ENCODE measurements around the gene SYDE1.

SYDE1 gene

DNA sequence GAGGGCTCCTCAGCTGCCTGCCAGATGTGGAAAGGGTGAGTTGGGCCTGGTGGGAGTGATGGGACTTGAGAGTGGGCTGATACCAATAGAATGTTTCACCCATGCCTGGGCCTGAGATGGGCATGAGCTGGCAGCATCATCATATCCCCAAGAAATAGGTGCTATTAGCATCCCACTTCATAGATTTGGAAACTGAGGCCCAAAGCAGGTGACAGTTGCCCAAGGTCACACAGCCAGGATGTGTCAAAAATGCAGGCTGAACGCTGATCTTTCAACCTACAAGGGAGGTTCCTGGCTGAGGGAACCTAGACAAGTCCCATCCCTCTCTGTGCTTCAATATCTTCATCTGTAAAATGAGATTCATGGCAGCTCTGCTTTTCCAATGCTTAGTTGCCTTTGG lies 4.6 kb downstream of the SYDE1 start:
- no peak overlapping the region for H2AFZ ChIP-seq (ENCODE audit: low read length)
- H3K4me3 ChIP-seq (ENCODE audit: low read length) = no peak overlapping the region
- H3K4me1 ChIP-seq (ENCODE audit: low read length) = no peaks in the 10 kb centered on the region
- peaks cover 39% of the 10 kb centered on the region for H3K27me3 ChIP-seq (replicated peaks; ENCODE audit: insufficient read depth, low read length)
- H3K9me3 ChIP-seq (replicated peaks; ENCODE audit: insufficient read depth, low read length) = no peaks in the 10 kb centered on the region
- H3K79me2 ChIP-seq (ENCODE audit: low read length) = no peaks in the 10 kb centered on the region
- no peak for TF ChIP-seq EZH2phosphoT487 (IDR thresholded peaks at IDR 0.05; ENCODE audit: low read length)
- TF ChIP-seq, protein P1, sequence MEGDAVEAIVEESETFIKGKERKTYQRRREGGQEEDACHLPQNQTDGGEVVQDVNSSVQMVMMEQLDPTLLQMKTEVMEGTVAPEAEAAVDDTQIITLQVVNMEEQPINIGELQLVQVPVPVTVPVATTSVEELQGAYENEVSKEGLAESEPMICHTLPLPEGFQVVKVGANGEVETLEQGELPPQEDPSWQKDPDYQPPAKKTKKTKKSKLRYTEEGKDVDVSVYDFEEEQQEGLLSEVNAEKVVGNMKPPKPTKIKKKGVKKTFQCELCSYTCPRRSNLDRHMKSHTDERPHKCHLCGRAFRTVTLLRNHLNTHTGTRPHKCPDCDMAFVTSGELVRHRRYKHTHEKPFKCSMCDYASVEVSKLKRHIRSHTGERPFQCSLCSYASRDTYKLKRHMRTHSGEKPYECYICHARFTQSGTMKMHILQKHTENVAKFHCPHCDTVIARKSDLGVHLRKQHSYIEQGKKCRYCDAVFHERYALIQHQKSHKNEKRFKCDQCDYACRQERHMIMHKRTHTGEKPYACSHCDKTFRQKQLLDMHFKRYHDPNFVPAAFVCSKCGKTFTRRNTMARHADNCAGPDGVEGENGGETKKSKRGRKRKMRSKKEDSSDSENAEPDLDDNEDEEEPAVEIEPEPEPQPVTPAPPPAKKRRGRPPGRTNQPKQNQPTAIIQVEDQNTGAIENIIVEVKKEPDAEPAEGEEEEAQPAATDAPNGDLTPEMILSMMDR (IDR thresholded peaks at IDR 0.05; ENCODE audit: low read length) = no peak
- TF ChIP-seq EZH2 (optimal IDR thresholded peaks at IDR 0.05; ENCODE audit: low read depth, low read length) = no peak
- no peak overlapping the region for H3K27ac ChIP-seq (ENCODE audit: low read length)
- no peaks in the 10 kb centered on the region for H4K20me1 ChIP-seq (ENCODE audit: insufficient read depth, low read length)
- no peaks in the 10 kb centered on the region for H3F3A ChIP-seq (ENCODE audit: insufficient read depth, low read length)
- DNase-seq = no peak
- H3K36me3 ChIP-seq (replicated peaks; ENCODE audit: insufficient read depth, low read length) = no peaks in the 10 kb centered on the region
- no peak overlapping the region for H3K9ac ChIP-seq (ENCODE audit: low read length)
- H3K9me2 ChIP-seq (replicated peaks; ENCODE audit: insufficient read depth, low read length) = no peaks in the 10 kb centered on the region
- H3K4me2 ChIP-seq (ENCODE audit: low read depth, low read length) = no peak overlapping the region

DNA sequence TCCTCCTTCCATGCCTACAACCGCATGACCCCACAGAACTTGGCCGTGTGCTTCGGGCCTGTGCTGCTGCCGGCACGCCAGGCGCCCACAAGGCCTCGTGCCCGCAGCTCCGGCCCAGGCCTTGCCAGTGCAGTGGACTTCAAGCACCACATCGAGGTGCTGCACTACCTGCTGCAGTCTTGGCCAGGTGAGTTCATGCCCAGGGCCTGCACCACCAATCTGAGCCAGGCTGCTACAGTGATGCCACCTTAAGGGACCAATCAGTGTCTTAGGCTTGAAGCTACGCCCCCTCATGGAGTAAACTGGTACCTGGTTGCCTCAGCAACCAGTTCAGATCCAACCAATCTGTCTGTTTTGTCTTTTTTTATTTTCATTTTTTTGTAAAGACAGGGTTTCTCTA lies 5.2 kb downstream of the SYDE1 start:
- Histone ChIP-seq H3K36me3 (replicated peaks; ENCODE audit: insufficient read depth, low read length) (no peaks in the 10 kb centered on the region), H4K20me1 (ENCODE audit: insufficient read depth, low read length) (no peaks in the 10 kb centered on the region), H3K4me2 (ENCODE audit: low read depth, low read length) (no peak overlapping the region), H3K9me2 (replicated peaks; ENCODE audit: insufficient read depth, low read length) (no peaks in the 10 kb centered on the region), H3K9ac (ENCODE audit: low read length) (no peak overlapping the region), H3K79me2 (ENCODE audit: low read length) (no peaks in the 10 kb centered on the region), H3F3A (ENCODE audit: insufficient read depth, low read length) (no peaks in the 10 kb centered on the region), H3K27me3 (replicated peaks; ENCODE audit: insufficient read depth, low read length) (peaks cover 34% of the 10 kb centered on the region), H3K4me1 (ENCODE audit: low read length) (no peaks in the 10 kb centered on the region), H3K27ac (ENCODE audit: low read length) (no peak overlapping the region), H3K9me3 (replicated peaks; ENCODE audit: insufficient read depth, low read length) (no peaks in the 10 kb centered on the region), H3K4me3 (ENCODE audit: low read length) (no peak overlapping the region), H2AFZ (ENCODE audit: low read length) (no peak overlapping the region)
- no peak for DNase-seq
- TF ChIP-seq EZH2 (optimal IDR thresholded peaks at IDR 0.05; ENCODE audit: low read depth, low read length) (no peak), EZH2phosphoT487 (IDR thresholded peaks at IDR 0.05; ENCODE audit: low read length) (no peak)
- TF ChIP-seq, protein P1 (IDR thresholded peaks at IDR 0.05; ENCODE audit: low read length) = no peak

DNA sequence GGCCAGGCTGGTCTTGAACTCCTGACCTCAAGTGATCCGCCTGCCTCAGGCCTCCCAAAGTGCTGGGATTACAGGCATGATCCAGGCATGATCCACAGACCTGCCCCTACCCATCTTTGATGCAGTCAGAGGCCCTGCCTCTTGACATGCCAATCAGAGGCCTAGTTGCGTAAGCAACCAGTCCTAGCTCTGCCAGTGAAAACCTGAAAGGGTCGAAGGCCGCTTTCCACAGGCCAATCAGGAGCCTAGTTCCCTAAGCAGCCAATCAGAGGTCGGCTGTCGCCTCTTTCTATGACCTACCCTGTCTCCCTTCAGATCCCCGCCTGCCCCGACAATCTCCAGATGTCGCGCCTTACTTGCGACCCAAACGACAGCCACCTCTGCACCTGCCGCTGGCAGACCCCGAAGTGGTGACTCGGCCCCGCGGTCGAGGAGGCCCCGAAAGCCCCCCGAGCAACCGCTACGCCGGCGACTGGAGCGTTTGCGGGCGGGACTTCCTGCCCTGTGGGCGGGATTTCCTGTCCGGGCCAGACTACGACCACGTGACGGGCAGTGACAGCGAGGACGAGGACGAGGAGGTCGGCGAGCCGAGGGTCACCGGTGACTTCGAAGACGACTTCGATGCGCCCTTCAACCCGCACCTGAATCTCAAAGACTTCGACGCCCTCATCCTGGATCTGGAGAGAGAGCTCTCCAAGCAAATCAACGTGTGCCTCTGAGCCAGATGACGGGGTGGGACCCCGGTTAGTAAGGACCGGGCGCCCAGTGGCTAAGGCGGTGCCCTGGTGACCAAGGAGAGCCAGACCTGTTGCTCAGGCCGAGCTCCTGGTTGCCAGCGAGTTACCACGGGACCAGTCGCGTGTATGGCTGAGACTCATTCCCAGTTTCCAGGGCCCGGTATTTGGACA lies 6.3 kb downstream of the SYDE1 start:
- H3K27ac ChIP-seq (ENCODE audit: low read length) = no peak overlapping the region
- H2AFZ ChIP-seq (ENCODE audit: low read length) = no peak overlapping the region
- H3K9me2 ChIP-seq (replicated peaks; ENCODE audit: insufficient read depth, low read length) = no peaks in the 10 kb centered on the region
- no peaks in the 10 kb centered on the region for H3K36me3 ChIP-seq (replicated peaks; ENCODE audit: insufficient read depth, low read length)
- H4K20me1 ChIP-seq (ENCODE audit: insufficient read depth, low read length) = no peaks in the 10 kb centered on the region
- peaks cover 23% of the 10 kb centered on the region for H3K27me3 ChIP-seq (replicated peaks; ENCODE audit: insufficient read depth, low read length)
- H3K4me1 ChIP-seq (ENCODE audit: low read length) = no peaks in the 10 kb centered on the region
- H3K79me2 ChIP-seq (ENCODE audit: low read length) = no peaks in the 10 kb centered on the region
- H3K4me3 ChIP-seq (ENCODE audit: low read length) = no peak overlapping the region
- no peaks in the 10 kb centered on the region for H3F3A ChIP-seq (ENCODE audit: insufficient read depth, low read length)
- DNase-seq = no peak
- H3K4me2 ChIP-seq (ENCODE audit: low read depth, low read length) = no peak overlapping the region
- no peak overlapping the region for H3K9ac ChIP-seq (ENCODE audit: low read length)
- no peaks in the 10 kb centered on the region for H3K9me3 ChIP-seq (replicated peaks; ENCODE audit: insufficient read depth, low read length)
- TF ChIP-seq EZH2 (optimal IDR thresholded peaks at IDR 0.05; ENCODE audit: low read depth, low read length) (no peak), EZH2phosphoT487 (IDR thresholded peaks at IDR 0.05; ENCODE audit: low read length) (no peak)

DNA sequence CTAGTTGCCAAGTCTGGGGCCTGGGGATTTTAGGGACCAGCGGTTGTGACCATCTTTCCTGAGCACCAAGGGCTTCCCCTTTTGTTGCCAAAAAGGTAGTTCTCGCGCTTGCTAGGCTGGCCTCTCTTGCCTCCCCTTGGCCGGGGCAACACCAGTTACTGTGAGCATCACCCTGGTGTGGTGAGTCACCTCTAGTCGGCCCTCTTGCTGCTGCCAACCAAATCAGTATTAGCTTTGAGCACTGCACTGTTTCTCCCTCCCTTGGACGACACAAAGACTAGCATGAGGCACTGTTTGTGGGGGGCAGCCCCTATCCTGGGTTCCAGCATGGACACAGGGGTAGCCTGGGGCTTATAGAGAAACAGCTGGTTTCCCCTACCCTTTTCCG lies 6.9 kb downstream of the SYDE1 start:
- H3K9me2 ChIP-seq (replicated peaks; ENCODE audit: insufficient read depth, low read length) = no peaks in the 10 kb centered on the region
- H3K9ac ChIP-seq (ENCODE audit: low read length) = no peak overlapping the region
- no peaks in the 10 kb centered on the region for H3K79me2 ChIP-seq (ENCODE audit: low read length)
- no peaks in the 10 kb centered on the region for H4K20me1 ChIP-seq (ENCODE audit: insufficient read depth, low read length)
- no peak overlapping the region for H3K27ac ChIP-seq (ENCODE audit: low read length)
- no peaks in the 10 kb centered on the region for H3K4me1 ChIP-seq (ENCODE audit: low read length)
- H3K4me3 ChIP-seq (ENCODE audit: low read length) = no peak overlapping the region
- TF ChIP-seq EZH2 (optimal IDR thresholded peaks at IDR 0.05; ENCODE audit: low read depth, low read length) (no peak), EZH2phosphoT487 (IDR thresholded peaks at IDR 0.05; ENCODE audit: low read length) (no peak)
- TF ChIP-seq, protein P1 (IDR thresholded peaks at IDR 0.05; ENCODE audit: low read length) = no peak
- no peaks in the 10 kb centered on the region for H3F3A ChIP-seq (ENCODE audit: insufficient read depth, low read length)
- H3K4me2 ChIP-seq (ENCODE audit: low read depth, low read length) = no peak overlapping the region
- DNase-seq = no peak
- no peaks in the 10 kb centered on the region for H3K36me3 ChIP-seq (replicated peaks; ENCODE audit: insufficient read depth, low read length)
- no peak overlapping the region for H2AFZ ChIP-seq (ENCODE audit: low read length)
- H3K9me3 ChIP-seq (replicated peaks; ENCODE audit: insufficient read depth, low read length) = no peaks in the 10 kb centered on the region
- H3K27me3 ChIP-seq (replicated peaks; ENCODE audit: insufficient read depth, low read length) = peaks cover 17% of the 10 kb centered on the region

Data from MM.1S (cell line).